Progenitor cell of endocrine pancreas (in vitro differentiated cells): ENCODE measurements around the gene TM9SF4. TPM values are rescaled to one million over a fixed set of nuclear protein-coding genes. Genes with fewer than 3 reads are reported as not detected.

Experiments used
- DNase-seq: peaks from one replicate; pipeline ENCODE4 v3.0.0; 2021; ENCODE audit warnings: low spot score; ENCODE audit not compliant: unreplicated experiment
- H3K27ac Mint-ChIP-seq: 2 replicates; pipeline ENCODE4 v1.8.0; 2021; ENCODE audit warnings: mild to moderate bottlenecking, moderate library complexity, mixed read lengths
- H3K27me3 Mint-ChIP-seq: 2 replicates; pipeline ENCODE4 v1.8.0; 2021; ENCODE audit warnings: mixed read lengths
- H3K36me3 Mint-ChIP-seq: 2 replicates; pipeline ENCODE4 v1.8.0; 2022; ENCODE audit warnings: mixed read lengths; ENCODE audit not compliant: insufficient read depth
- H3K4me1 Mint-ChIP-seq: 2 replicates; pipeline ENCODE4 v1.8.0; 2021; ENCODE audit warnings: low read depth, mixed read lengths
- H3K4me3 Mint-ChIP-seq: 2 replicates; pipeline ENCODE4 v1.8.0; 2021; ENCODE audit warnings: low read depth, mild to moderate bottlenecking, moderate library complexity, mixed read lengths
- H3K9me3 Mint-ChIP-seq: 2 replicates; pipeline ENCODE4 v1.8.0; 2021; ENCODE audit warnings: low read depth, mixed read lengths
- CTCF ChIP-seq: fragments of 200-600 bp; sonication (generic); IDR thresholded peaks from one replicate; pipeline ENCODE4 v1.5.0; 2021; ENCODE audit warnings: antibody characterized with exemption, mild to moderate bottlenecking; ENCODE audit not compliant: unreplicated experiment
- total RNA-seq: library from RNA; stranded (reverse); gene quantifications from 2 replicates; pipeline ENCODE4 v1.2.1, GENCODE V29; 2021

Gene TM9SF4
- total RNA-seq, 1 donor from 2014 or later: 92.9 TPM

DNA sequence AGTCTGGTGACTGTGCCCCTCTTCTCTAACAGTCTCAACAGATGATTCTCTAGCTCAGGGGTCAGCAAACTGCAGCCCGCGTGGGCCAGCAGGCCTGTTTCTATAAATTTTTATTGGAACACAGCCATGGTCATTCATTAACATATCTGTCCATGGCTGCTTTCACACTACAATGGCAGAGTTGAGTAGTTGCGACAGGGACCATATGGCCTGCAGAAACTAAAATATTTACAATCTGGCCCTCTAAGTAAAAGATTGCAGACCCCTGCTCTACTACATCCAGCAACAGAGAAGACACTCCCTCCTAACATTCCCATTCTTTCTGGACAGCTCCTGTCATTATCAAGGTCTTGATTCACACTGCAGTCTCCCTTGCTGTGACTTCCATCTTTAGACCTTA is 52.8 kb downstream of the TM9SF4 start:
- H3K36me3 Mint-ChIP-seq: peaks cover 44% of the 10 kb centered on the region
- H3K4me3 Mint-ChIP-seq: no peak overlapping the region
- no peak overlapping the region for H3K27ac Mint-ChIP-seq
- H3K4me1 Mint-ChIP-seq: no peaks in the 10 kb centered on the region
- H3K9me3 Mint-ChIP-seq: no peaks in the 10 kb centered on the region
- no peaks in the 10 kb centered on the region for H3K27me3 Mint-ChIP-seq
- no peak for DNase-seq
- TF ChIP-seq CTCF: no peak

- Mint-ChIP-seq H3K36me3 (peaks cover 36% of the 10 kb centered on the region), H3K27me3 (no peaks in the 10 kb centered on the region)
These were observed 54.4 kb downstream of the TM9SF4 start for GRCh38 chr20:32163951-32164350.

GRCh38 chr20:32164984-32165735 is 55.6 kb downstream of the TM9SF4 start:
- peak overlapping the region; percentile 15 for H3K27ac Mint-ChIP-seq

More at GRCh38 chr20:32163951-32164350, 54.4 kb downstream of the TM9SF4 start:
- no peak for TF ChIP-seq CTCF
- H3K4me3 Mint-ChIP-seq: no peak overlapping the region
- no peak overlapping the region for H3K27ac Mint-ChIP-seq
- no peak for DNase-seq
- peaks cover 6% of the 10 kb centered on the region for H3K4me1 Mint-ChIP-seq
- no peaks in the 10 kb centered on the region for H3K9me3 Mint-ChIP-seq

GRCh38 chr20:32165836-32166545 is 56.5 kb downstream of the TM9SF4 start:
- peaks cover 6% of the 10 kb centered on the region for H3K4me1 Mint-ChIP-seq
- H3K27me3 Mint-ChIP-seq: no peaks in the 10 kb centered on the region
- peaks cover 29% of the 10 kb centered on the region for H3K36me3 Mint-ChIP-seq
- H3K4me3 Mint-ChIP-seq: no peak overlapping the region
- H3K27ac Mint-ChIP-seq: peak overlapping the region; percentile 8
- DNase-seq: no peak
- H3K9me3 Mint-ChIP-seq: no peaks in the 10 kb centered on the region
- TF ChIP-seq CTCF: no peak

More at GRCh38 chr20:32164984-32165735, 55.6 kb downstream of the TM9SF4 start:
- Mint-ChIP-seq H3K9me3 (no peaks in the 10 kb centered on the region), H3K4me1 (peaks cover 6% of the 10 kb centered on the region), H3K4me3 (no peak overlapping the region), H3K27me3 (no peaks in the 10 kb centered on the region), H3K36me3 (peaks cover 33% of the 10 kb centered on the region)
- DNase-seq: no peak
- TF ChIP-seq CTCF: no peak

DNA sequence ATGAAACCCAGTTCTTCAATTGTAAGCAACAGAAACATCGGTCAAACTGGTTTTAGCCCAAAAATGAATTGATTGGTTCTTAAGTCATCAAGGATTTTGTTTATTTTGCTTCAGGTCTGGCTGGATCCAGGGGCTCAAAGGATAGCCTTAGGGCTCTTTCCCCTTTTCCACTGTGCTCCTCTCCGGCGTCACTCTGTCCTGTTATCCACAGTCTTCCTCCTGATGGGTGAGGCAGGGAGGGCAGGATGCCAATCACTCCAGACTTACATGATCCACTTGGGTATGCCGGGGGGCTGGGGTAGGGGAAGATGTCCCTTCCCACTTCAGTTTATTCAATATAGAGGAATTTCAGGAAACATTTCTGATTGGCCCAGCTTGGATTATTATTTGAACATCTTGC is 58.0 kb downstream of the TM9SF4 start:
- Mint-ChIP-seq H3K9me3 (no peaks in the 10 kb centered on the region), H3K4me3 (no peak overlapping the region), H3K27ac (no peak overlapping the region), H3K36me3 (peaks cover 17% of the 10 kb centered on the region), H3K4me1 (peaks cover 6% of the 10 kb centered on the region), H3K27me3 (no peaks in the 10 kb centered on the region)
- TF ChIP-seq CTCF: no peak
- no peak for DNase-seq
